ENCODE data around the gene MYOCOS. TPM values are rescaled to one million over a fixed set of nuclear protein-coding genes. Genes with fewer than 3 reads are reported as not detected.
"Not testable (repeated sequence)": the region's sequence is repeated elsewhere in the genome, so short reads cannot be mapped to it uniquely, and the experiment has no call there.

Gene MYOCOS
- total RNA-seq, 1 donor from 2014 or later = not detected

DNA sequence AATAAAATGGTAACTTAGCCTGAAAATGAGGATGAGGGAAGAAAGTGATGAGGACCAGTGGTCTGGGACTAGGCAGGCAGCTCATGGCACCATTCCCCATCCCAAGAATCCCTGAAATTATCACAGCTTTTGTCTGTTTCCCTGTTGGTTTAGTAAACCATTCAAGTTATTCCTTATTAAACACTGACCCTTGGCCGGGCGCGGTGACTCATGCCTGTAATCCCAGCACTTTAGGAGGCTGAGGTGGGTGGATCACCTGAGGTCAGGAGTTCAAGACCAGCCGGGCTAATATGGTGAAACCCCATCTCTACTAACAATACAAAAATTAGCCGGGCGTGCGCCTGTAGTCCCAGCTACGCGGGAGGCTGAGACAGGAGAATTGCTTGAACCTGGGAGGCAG is 34.2 kb downstream of the MYOCOS start:
- not testable (repeated sequence) for FAIRE-seq; DNase-seq (ENCODE audit: low spot score in 2 of 2)

GRCh38 chr1:171661076-171661650 is 39.1 kb downstream of the MYOCOS start:
- DNase-seq (ENCODE audit: low spot score in 2 of 2) (no peak), FAIRE-seq (no peak)

- DNase-seq (ENCODE audit: low spot score in 2 of 2) (no peak), FAIRE-seq (no peak)
Observed at GRCh38 chr1:171663036-171663853, 41.2 kb downstream of the MYOCOS start.

DNA sequence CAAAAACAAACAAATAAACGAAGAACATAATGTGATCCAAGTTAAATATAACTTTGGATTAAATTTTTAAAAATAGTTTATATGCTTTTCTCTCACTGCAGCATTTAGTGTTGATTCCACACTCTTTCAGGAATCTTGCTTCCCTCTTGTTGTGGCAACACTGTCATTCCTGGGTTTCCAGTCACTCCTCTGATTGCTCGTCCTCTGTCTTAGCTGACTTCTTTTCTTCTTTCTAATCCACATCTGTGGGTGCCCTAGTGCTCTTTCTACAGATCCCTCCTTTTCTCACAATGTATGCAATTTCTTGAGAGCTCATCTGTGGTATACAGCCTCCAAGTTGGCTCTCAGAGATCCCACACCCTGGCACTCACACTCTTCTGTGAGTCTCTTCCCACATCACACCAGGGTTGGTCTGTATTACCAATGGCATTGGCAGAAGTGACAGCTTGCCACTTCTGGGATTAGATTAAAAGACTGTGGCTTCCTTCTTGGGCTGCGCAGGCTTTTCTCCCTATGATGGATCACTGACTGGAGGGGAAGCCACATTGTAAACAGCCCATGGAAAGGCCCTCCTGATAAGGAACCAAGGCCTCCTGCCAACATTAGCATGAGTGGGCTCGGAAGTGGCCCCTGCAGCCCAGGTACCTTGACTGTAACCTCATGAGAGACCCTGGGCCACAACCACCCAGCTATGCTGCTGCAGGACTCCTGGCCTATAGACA is 42.0 kb downstream of the MYOCOS start:
- DNase-seq (ENCODE audit: low spot score in 2 of 2) (no peak), FAIRE-seq (no peak)

DNA sequence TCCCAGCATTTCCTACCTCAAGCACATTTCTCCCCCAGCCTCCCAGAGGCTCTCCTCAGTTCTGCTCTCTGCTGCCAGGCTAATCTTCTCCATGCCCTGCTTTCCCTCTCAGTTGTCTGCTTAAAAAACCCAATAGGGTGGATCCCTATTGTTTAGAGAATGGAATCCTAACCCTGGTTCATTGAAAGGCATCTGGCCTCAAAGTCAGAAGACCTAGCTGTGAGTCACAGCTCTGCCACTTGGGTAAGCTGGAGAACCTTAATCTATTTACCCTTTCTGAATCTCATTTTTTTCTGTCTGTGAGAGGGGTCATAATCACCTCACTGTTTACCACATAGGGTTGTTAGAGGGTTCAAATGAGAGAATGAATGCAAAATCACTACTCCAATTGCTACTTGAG is 42.9 kb downstream of the MYOCOS start:
- FAIRE-seq = no peak
- no peak for DNase-seq (ENCODE audit: low spot score in 2 of 2)

GRCh38 chr1:171666114-171666769 is 44.2 kb downstream of the MYOCOS start:
- DNase-seq (ENCODE audit: low spot score in 2 of 2) = no peak
- no peak for FAIRE-seq

- DNase-seq (ENCODE audit: low spot score in 2 of 2) (no peak), FAIRE-seq (no peak)
Observed at GRCh38 chr1:171668372-171668771, 46.3 kb downstream of the MYOCOS start.

DNA sequence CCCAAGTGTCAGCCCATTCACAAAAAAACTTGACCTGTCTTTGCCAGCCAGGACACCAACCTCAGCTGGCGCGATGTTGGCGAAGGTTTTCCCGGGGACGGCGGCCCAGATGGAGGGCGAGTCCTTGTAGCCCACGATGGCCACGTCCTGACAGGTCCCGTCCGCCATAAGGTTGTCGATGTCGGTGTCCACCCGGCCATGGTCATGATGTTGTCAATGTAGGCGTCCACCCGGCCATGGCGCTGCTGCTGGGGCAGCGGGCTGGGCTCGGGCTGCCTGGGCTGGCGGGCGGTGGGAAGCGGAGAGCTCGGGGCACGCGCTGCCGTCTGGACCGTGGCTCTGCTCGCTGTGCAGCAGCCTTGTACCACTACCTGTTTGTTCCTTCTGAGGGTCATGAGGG is 48.7 kb downstream of the MYOCOS start:
- FAIRE-seq = no peak

GRCh38 chr1:171674431-171675405 is 52.7 kb downstream of the MYOCOS start:
- DNase-seq (ENCODE audit: low spot score in 2 of 2) (peak in 1 of 2 donors; percentile 24), FAIRE-seq (no peak)

More for the DNA sequence above, 48.7 kb downstream of the MYOCOS start:
- DNase-seq (ENCODE audit: low spot score in 2 of 2) = no peak

Other genes with a start within 250 kb of the MYOCOS start
- gene PRRC2C, start 136.7 kb upstream of the MYOCOS start, total RNA-seq = 37.5 TPM
- gene MYOC, start 30.4 kb downstream of the MYOCOS start, total RNA-seq = under 0.01 TPM
- 27.7 TPM for gene VAMP4, start 119.8 kb downstream of the MYOCOS start, total RNA-seq
- gene METTL13, start 159.4 kb downstream of the MYOCOS start, total RNA-seq = 23.2 TPM
- gene DNM3, start 219.3 kb downstream of the MYOCOS start, total RNA-seq = 76.2 TPM